K562 (cell line): ENCODE data around the gene IGF2BP1. TPM values are rescaled to one million over a fixed set of nuclear protein-coding genes. Genes with fewer than 3 reads are reported as not detected.

Source experiments
- BRD4 ChIP-seq: fragments of 200-600 bp; sonication (generic); IDR thresholded peaks from 2 replicates; pipeline ENCODE4 v1.6.1; 2017; ENCODE audit warnings: inconsistent platforms
- CAMTA2 ChIP-seq: fragments of 250-450 bp; sonication (Bioruptor Pico); conservative IDR thresholded peaks from 2 replicates; pipeline ENCODE4 v1.5.1; 2022
- E2F6 ChIP-seq, 2 experiments: IDR thresholded peaks; 2 replicates each; pipeline ENCODE4 v1.6.1; 2011; ENCODE audit warnings: borderline replicate concordance in 1 of 2, control low read depth in 1 of 2, low read depth in 1 of 2, low read length in 1 of 2, mild to moderate bottlenecking in 1 of 2, mixed read lengths in 1 of 2, moderate library complexity in 1 of 2; ENCODE audit not compliant: insufficient read depth in 1 of 2, insufficient read length in 1 of 2, poor library complexity in 1 of 2, severe bottlenecking in 1 of 2; ENCODE audit errors: extremely low read depth in 1 of 2
- FOXK2 ChIP-seq, 2 experiments: fragments of 450-650 bp; IDR thresholded peaks in 1 of 2; conservative IDR thresholded peaks in 1 of 2; 2 replicates each; pipeline ENCODE4 v1.6.1; 2016; ENCODE audit warnings: low read depth in 2 of 2, mild to moderate bottlenecking in 1 of 2
- GATAD2B ChIP-seq: fragments of 450-650 bp; IDR thresholded peaks from 2 replicates; pipeline ENCODE4 v1.6.1; 2017; ENCODE audit warnings: mild to moderate bottlenecking, borderline replicate concordance
- HDAC3 ChIP-seq: fragments of 450-650 bp; IDR thresholded peaks from 2 replicates; pipeline ENCODE4 v1.6.1; 2018; ENCODE audit warnings: borderline replicate concordance, mild to moderate bottlenecking, moderate library complexity; ENCODE audit not compliant: partially characterized antibody
- IRF1 ChIP-seq: sonication (generic); formaldehyde crosslinking; IDR thresholded peaks from 2 replicates; pipeline ENCODE4 v1.8.0; 2022; ENCODE audit warnings: missing genetic modification reagents, mild to moderate bottlenecking, borderline replicate concordance
- KDM1A ChIP-seq, 2 experiments: fragments of 450-650 bp; IDR thresholded peaks; 2 replicates each; pipeline ENCODE4 v1.6.1; 2016; ENCODE audit warnings: mild to moderate bottlenecking in 2 of 2
- NFE2 ChIP-seq: IDR thresholded peaks from 2 replicates; pipeline ENCODE4 v1.6.1; 2014; ENCODE audit warnings: antibody characterized with exemption, low read depth
- OTX1 ChIP-seq: fragments of 450-650 bp; formaldehyde crosslinking; IDR thresholded peaks from 2 replicates; pipeline ENCODE4 v1.4.0; 2022; ENCODE audit warnings: mild to moderate bottlenecking
- POLR2G ChIP-seq: fragments of 200-400 bp; formaldehyde crosslinking; IDR thresholded peaks from 2 replicates; pipeline ENCODE4 v1.6.1; 2017; ENCODE audit warnings: low read depth, mild to moderate bottlenecking, antibody characterized with exemption, low read length, moderate library complexity
- TAL1 ChIP-seq: fragments of 450-650 bp; IDR thresholded peaks from 2 replicates; pipeline ENCODE4 v1.6.1; 2016; ENCODE audit warnings: mild to moderate bottlenecking
- TRIM24 ChIP-seq, 2 experiments: fragments of 450-650 bp; IDR thresholded peaks; 2 replicates each; pipeline ENCODE4 v1.6.1; 2016
- U2AF1 ChIP-seq: fragments of 200-400 bp; formaldehyde crosslinking; optimal IDR thresholded peaks from 2 replicates; pipeline ENCODE3; 2017; ENCODE audit warnings: mild to moderate bottlenecking, low read depth, low read length, moderate library complexity
- ZEB2 ChIP-seq: fragments of 450-650 bp; IDR thresholded peaks from 2 replicates; pipeline ENCODE4 v1.6.1; 2016
- ZKSCAN1 ChIP-seq: fragments of 150-350 bp; IDR thresholded peaks from 2 replicates; pipeline ENCODE4 v1.6.1; 2016; ENCODE audit warnings: low read depth, low read length
- ZNF232 ChIP-seq: sonication (generic); formaldehyde crosslinking; IDR thresholded peaks from 2 replicates; pipeline ENCODE4 v1.8.0; 2022; ENCODE audit warnings: mild to moderate bottlenecking, missing genetic modification reagents
- ZNF444 ChIP-seq: fragments of 250-450 bp; sonication (Bioruptor Pico); IDR thresholded peaks from 2 replicates; pipeline ENCODE4 v1.4.0; 2020; ENCODE audit warnings: mild to moderate bottlenecking, moderate library complexity
- ZNF785 ChIP-seq: fragments of 250-450 bp; sonication (Bioruptor Pico); IDR thresholded peaks from 2 replicates; pipeline ENCODE4 v1.4.0; 2020; ENCODE audit warnings: mild to moderate bottlenecking
- polyA plus RNA-seq, 8 experiments: library from polyadenylated mRNA; depleted of rRNA in 4 of 8; stranded (reverse) in 5 of 8; unstranded in 3 of 8; fragments of >200 nt; fragmentation: Nextera tagmentation in 2 of 8; fragmentation: Illumina TruSeq in 1 of 8; extraction: Ambion mirVana in 2 of 8; extraction: Trizol in 1 of 8; gene quantifications; 2 replicates each; pipeline versions ENCODE4 v1.2.1 to v1.2.3, GENCODE V29; 2011 to 2014; ENCODE audit warnings: inconsistent platforms in 1 of 8, missing spikeins in 1 of 8
- total RNA-seq, 7 experiments: library from RNA; depleted of rRNA in 6 of 7; stranded (reverse); fragments of >200 nt in 6 of 7; fragmentation: Illumina TruSeq in 2 of 7; extraction: Trizol in 2 of 7; gene quantifications; 2 replicates each; pipeline versions ENCODE4 v1.2.1 to v1.2.3, GENCODE V29; 2011 to 2021; ENCODE audit warnings: low replicate concordance in 1 of 7
- TF ChIP-seq, protein P1 (sequence below), 2 experiments: IDR thresholded peaks; 2 replicates each; pipeline ENCODE4 v1.6.1; 2012; ENCODE audit warnings: improper control_type of control experiment in 2 of 2, low read depth in 2 of 2, low read length in 2 of 2, borderline replicate concordance in 1 of 2
- TF ChIP-seq, protein P2 (sequence below), 2 experiments: fragments of 450-650 bp in 1 of 2; sonication (generic) in 1 of 2; formaldehyde crosslinking; conservative IDR thresholded peaks; 2 replicates each; pipeline versions ENCODE4 v1.4.0 to v1.8.1; 2020 to 2022; ENCODE audit warnings: mild to moderate bottlenecking in 1 of 2, missing genetic modification reagents in 1 of 2
- TF ChIP-seq, protein P3 (sequence below): fragments of 450-650 bp; IDR thresholded peaks from 2 replicates; pipeline ENCODE4 v1.7.0; 2016; ENCODE audit warnings: borderline replicate concordance

IGF2BP1 gene
- total and polyA plus RNA-seq, 9 of the 15 experiments (the other 6 are each of a cell fraction or from before 2014, with no cell fraction given) = 13.0 to 318 (median 53.6) TPM

DNA sequence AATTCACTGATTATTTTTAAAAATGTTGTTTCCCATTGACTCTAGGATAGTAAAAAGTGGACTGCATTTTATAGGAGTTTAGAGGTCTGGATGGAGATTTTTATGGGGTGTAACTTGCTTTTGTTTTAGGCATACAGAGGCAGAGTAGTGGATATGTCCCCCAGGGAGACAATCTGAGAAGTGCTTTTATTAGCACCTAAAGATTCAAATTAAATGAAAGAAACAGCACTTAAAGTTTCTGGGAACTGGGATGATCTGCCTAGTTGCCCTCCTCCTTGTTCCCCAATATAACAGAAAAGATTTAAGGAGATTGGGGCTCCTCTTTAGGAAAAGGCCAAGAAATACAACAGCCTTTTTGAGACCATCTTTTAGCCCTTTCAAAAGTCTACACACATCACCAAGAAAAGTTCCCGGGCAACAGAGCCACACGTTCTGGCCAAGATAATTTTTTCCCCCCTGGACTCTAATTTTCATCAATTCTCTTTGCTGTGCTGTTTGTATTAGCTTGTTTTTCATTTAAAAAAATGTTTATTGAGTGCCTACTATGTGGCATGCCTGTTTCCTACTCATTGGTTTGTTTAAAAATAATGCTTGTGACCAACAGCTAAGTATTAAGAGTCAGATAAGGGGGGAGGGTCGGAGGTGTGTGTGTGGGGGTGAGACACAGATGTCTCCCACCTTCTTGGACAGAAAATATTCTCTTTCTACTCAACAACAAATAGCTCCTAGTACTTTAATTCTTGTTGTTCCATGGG, 2.5 kb upstream of the IGF2BP1 start (continued):
- no peak for TF ChIP-seq OTX1 (CRISPR knock-in tag)
- no peak; a peak in 1 of 4 replicates for TF ChIP-seq TRIM24 (IDR thresholded peaks at IDR 0.05)
- no peak for TF ChIP-seq ZNF232 (CRISPR knock-in tag)
- TF ChIP-seq IRF1 = no peak
- TF ChIP-seq POLR2G = no peak
- TF ChIP-seq, protein P1, sequence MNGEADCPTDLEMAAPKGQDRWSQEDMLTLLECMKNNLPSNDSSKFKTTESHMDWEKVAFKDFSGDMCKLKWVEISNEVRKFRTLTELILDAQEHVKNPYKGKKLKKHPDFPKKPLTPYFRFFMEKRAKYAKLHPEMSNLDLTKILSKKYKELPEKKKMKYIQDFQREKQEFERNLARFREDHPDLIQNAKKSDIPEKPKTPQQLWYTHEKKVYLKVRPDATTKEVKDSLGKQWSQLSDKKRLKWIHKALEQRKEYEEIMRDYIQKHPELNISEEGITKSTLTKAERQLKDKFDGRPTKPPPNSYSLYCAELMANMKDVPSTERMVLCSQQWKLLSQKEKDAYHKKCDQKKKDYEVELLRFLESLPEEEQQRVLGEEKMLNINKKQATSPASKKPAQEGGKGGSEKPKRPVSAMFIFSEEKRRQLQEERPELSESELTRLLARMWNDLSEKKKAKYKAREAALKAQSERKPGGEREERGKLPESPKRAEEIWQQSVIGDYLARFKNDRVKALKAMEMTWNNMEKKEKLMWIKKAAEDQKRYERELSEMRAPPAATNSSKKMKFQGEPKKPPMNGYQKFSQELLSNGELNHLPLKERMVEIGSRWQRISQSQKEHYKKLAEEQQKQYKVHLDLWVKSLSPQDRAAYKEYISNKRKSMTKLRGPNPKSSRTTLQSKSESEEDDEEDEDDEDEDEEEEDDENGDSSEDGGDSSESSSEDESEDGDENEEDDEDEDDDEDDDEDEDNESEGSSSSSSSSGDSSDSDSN (IDR thresholded peaks at IDR 0.05; ENCODE audit: borderline replicate concordance in 1 of 2, low read depth in 2 of 2, low read length in 2 of 2) = 0 out of 4 replicates have a peak, but pooled peaks of 1 of the 2 experiments have one; percentile 20
- no peak for TF ChIP-seq FOXK2 (conservative IDR thresholded peaks at IDR 0.05 in 1 of 2, IDR thresholded peaks at IDR 0.05 in 1 of 2; ENCODE audit: low read depth in 2 of 2)
- TF ChIP-seq, protein P2, sequence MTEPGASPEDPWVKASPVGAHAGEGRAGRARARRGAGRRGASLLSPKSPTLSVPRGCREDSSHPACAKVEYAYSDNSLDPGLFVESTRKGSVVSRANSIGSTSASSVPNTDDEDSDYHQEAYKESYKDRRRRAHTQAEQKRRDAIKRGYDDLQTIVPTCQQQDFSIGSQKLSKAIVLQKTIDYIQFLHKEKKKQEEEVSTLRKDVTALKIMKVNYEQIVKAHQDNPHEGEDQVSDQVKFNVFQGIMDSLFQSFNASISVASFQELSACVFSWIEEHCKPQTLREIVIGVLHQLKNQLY (CRISPR knock-in tag; conservative IDR thresholded peaks at IDR 0.05) = no peak
- no peak for TF ChIP-seq BRD4
- no peak for TF ChIP-seq ZNF785 (CRISPR knock-in tag)
- TF ChIP-seq KDM1A (IDR thresholded peaks at IDR 0.05) = peak in 1 of 2 experiments; percentile 73; a peak in 1 of 4 replicates
- TF ChIP-seq, protein P3, sequence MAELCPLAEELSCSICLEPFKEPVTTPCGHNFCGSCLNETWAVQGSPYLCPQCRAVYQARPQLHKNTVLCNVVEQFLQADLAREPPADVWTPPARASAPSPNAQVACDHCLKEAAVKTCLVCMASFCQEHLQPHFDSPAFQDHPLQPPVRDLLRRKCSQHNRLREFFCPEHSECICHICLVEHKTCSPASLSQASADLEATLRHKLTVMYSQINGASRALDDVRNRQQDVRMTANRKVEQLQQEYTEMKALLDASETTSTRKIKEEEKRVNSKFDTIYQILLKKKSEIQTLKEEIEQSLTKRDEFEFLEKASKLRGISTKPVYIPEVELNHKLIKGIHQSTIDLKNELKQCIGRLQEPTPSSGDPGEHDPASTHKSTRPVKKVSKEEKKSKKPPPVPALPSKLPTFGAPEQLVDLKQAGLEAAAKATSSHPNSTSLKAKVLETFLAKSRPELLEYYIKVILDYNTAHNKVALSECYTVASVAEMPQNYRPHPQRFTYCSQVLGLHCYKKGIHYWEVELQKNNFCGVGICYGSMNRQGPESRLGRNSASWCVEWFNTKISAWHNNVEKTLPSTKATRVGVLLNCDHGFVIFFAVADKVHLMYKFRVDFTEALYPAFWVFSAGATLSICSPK = no peak
- no peak for TF ChIP-seq U2AF1
- TF ChIP-seq HDAC3 = no peak
- peak; percentile 81 for TF ChIP-seq ZKSCAN1
- peak; percentile 79 for TF ChIP-seq ZNF444 (CRISPR knock-in tag)
- peak in 1 of 2 experiments; percentile 10 for TF ChIP-seq E2F6 (IDR thresholded peaks at IDR 0.05; ENCODE audit: borderline replicate concordance in 1 of 2, extremely low read depth in 1 of 2, insufficient read depth in 1 of 2, insufficient read length in 1 of 2, low read depth in 1 of 2, low read length in 1 of 2, poor library complexity in 1 of 2, severe bottlenecking in 1 of 2)
- TF ChIP-seq TAL1 = no peak
- no peak for TF ChIP-seq CAMTA2 (CRISPR knock-in tag)
- 0 out of 2 replicates have a peak, but pooled peaks have one; percentile 44 for TF ChIP-seq GATAD2B
- 0 out of 2 replicates have a peak, but pooled peaks have one; percentile 35 for TF ChIP-seq ZEB2
- no peak for TF ChIP-seq NFE2
